Adrenal gland (tissue), 5 donors: ENCODE data around the gene MDK.

Source experiments
- CTCF ChIP-seq, 6 experiments: fragments of 450-650 bp in 4 of 6; fragments of 200-600 bp in 2 of 6; sonication (generic) in 1 of 6; IDR thresholded peaks; 1 replicate in 5 of 6; 2 replicates in 1 of 6; pipeline versions ENCODE4 v1.5.1 to v1.8.0; 2016 to 2021; ENCODE audit warnings: antibody characterized with exemption in 6 of 6, mild to moderate bottlenecking in 2 of 6, moderate library complexity in 1 of 6
- POLR2A ChIP-seq, 2 donors: fragments of 450-650 bp; IDR thresholded peaks; one replicate each; pipeline ENCODE4 v1.6.1; 2017; ENCODE audit warnings: antibody characterized with exemption in 2 of 2, mild to moderate bottlenecking in 2 of 2, moderate library complexity in 1 of 2
- donor health status: DM: no; HTN: no; CAD: no.

- TF ChIP-seq POLR2A (IDR thresholded peaks at IDR 0.05) (peak in 1 of 2 donors; percentile 31), CTCF (IDR thresholded peaks at IDR 0.05) (no peak)
Observed at GRCh38 chr11:46361283-46362155, 19.9 kb upstream of the MDK start.
